SK-N-SH treated with all-trans-retinoic acid at 6 μM for 48 hours (cell line): ENCODE results near the gene CCR5AS.

ENCODE experiments used
- ATAC-seq: fragments of 200-7000 bp; cut with Tn5 transposase; 3 replicates; pipeline ENCODE4 v1.9.1; 2020; ENCODE audit warnings: mild to moderate bottlenecking, moderate library complexity
- ARNTL ChIP-seq: fragments of 450-650 bp; formaldehyde crosslinking; IDR thresholded peaks from 2 replicates; pipeline ENCODE4 v1.5.0; 2020; ENCODE audit warnings: low read depth, mild to moderate bottlenecking, moderate library complexity, borderline replicate concordance
- BACH2 ChIP-seq: fragments of 250-450 bp; sonication (Bioruptor Pico); IDR thresholded peaks from 2 replicates; pipeline ENCODE4 v1.9.0; 2021; ENCODE audit warnings: mild to moderate bottlenecking, borderline replicate concordance
- CREB5 ChIP-seq: fragments of 250-450 bp; sonication (Bioruptor Pico); IDR thresholded peaks from 2 replicates; pipeline ENCODE4 v1.5.1; 2020; ENCODE audit warnings: low read depth, mild to moderate bottlenecking, moderate library complexity
- CSDC2 ChIP-seq: fragments of 250-450 bp; sonication (Bioruptor Pico); IDR thresholded peaks from 2 replicates; pipeline ENCODE4 v1.5.0; 2020; ENCODE audit warnings: mild to moderate bottlenecking, moderate library complexity
- ESRRG ChIP-seq: fragments of 250-450 bp; sonication (Bioruptor Pico); IDR thresholded peaks from 2 replicates; pipeline ENCODE4 v1.6.1; 2021; ENCODE audit warnings: mild to moderate bottlenecking
- GLIS3 ChIP-seq: fragments of 250-450 bp; sonication (Bioruptor Pico); IDR thresholded peaks from 2 replicates; pipeline ENCODE4 v1.5.0; 2020; ENCODE audit warnings: mild to moderate bottlenecking, moderate library complexity
- ISL1 ChIP-seq: fragments of 250-450 bp; sonication (Bioruptor Pico); IDR thresholded peaks from 2 replicates; pipeline ENCODE4 v2.1.2; 2022; ENCODE audit warnings: mild to moderate bottlenecking, moderate library complexity
- PPARA ChIP-seq: fragments of 250-450 bp; sonication (Bioruptor Pico); IDR thresholded peaks from 2 replicates; pipeline ENCODE4 v1.5.0; 2020; ENCODE audit warnings: mild to moderate bottlenecking, borderline replicate concordance
- RARB ChIP-seq: fragments of 250-450 bp; sonication (Bioruptor Pico); IDR thresholded peaks from 2 replicates; pipeline ENCODE4 v1.8.0; 2021; ENCODE audit warnings: mild to moderate bottlenecking, moderate library complexity
- SNAI2 ChIP-seq: fragments of 250-450 bp; sonication (Bioruptor Pico); IDR thresholded peaks from 2 replicates; pipeline ENCODE4 v1.5.0; 2020; ENCODE audit warnings: mild to moderate bottlenecking, moderate library complexity
- TCF4 ChIP-seq: fragments of 250-450 bp; sonication (Bioruptor Pico); IDR thresholded peaks from 2 replicates; pipeline ENCODE4 v1.8.0; 2021; ENCODE audit warnings: mild to moderate bottlenecking, moderate library complexity, borderline replicate concordance
- TOX ChIP-seq: fragments of 250-450 bp; sonication (Bioruptor Pico); IDR thresholded peaks from 2 replicates; pipeline ENCODE4 v1.8.0; 2021; ENCODE audit warnings: mild to moderate bottlenecking, moderate library complexity, borderline replicate concordance
- ZC3H10 ChIP-seq: fragments of 250-450 bp; sonication (Bioruptor Pico); IDR thresholded peaks from 2 replicates; pipeline ENCODE4 v1.5.1; 2021; ENCODE audit warnings: mild to moderate bottlenecking, moderate library complexity
- ZFP3 ChIP-seq: fragments of 250-450 bp; sonication (Bioruptor Pico); IDR thresholded peaks from 2 replicates; pipeline ENCODE4 v1.5.0; 2020; ENCODE audit warnings: mild to moderate bottlenecking, moderate library complexity
- ZFP30 ChIP-seq: fragments of 450-650 bp; formaldehyde crosslinking; IDR thresholded peaks from 2 replicates; pipeline ENCODE4 v1.5.0; 2022; ENCODE audit warnings: mild to moderate bottlenecking, moderate library complexity
- ZNF565 ChIP-seq: fragments of 450-650 bp; formaldehyde crosslinking; conservative IDR thresholded peaks from 2 replicates; pipeline ENCODE4 v1.5.0; 2020; ENCODE audit warnings: low read depth, mild to moderate bottlenecking, moderate library complexity
- ZNF70 ChIP-seq: fragments of 450-650 bp; formaldehyde crosslinking; IDR thresholded peaks from 2 replicates; pipeline ENCODE4 v1.5.0; 2020; ENCODE audit warnings: mild to moderate bottlenecking, moderate library complexity
- ZNF8 ChIP-seq: fragments of 450-650 bp; formaldehyde crosslinking; IDR thresholded peaks from 2 replicates; pipeline ENCODE4 v1.5.0; 2020; ENCODE audit warnings: mild to moderate bottlenecking, moderate library complexity
- TF ChIP-seq, protein P1 (sequence below): fragments of 250-450 bp; sonication (Bioruptor Pico); IDR thresholded peaks from 2 replicates; pipeline ENCODE4 v1.5.1; 2021; ENCODE audit warnings: mild to moderate bottlenecking, moderate library complexity
- TF ChIP-seq, protein P2 (sequence below): fragments of 250-450 bp; sonication (Bioruptor Pico); IDR thresholded peaks from 2 replicates; pipeline ENCODE4 v1.5.0; 2020; ENCODE audit warnings: mild to moderate bottlenecking, moderate library complexity
- TF ChIP-seq, protein P3 (sequence below): fragments of 250-450 bp; sonication (Bioruptor Pico); IDR thresholded peaks from 2 replicates; pipeline ENCODE4 v1.8.0; 2020; ENCODE audit warnings: mild to moderate bottlenecking, moderate library complexity, borderline replicate concordance
- TF ChIP-seq, protein P4 (sequence below): fragments of 250-450 bp; sonication (Bioruptor Pico); IDR thresholded peaks from 2 replicates; pipeline ENCODE4 v1.8.0; 2021; ENCODE audit warnings: low read depth, mild to moderate bottlenecking, moderate library complexity, borderline replicate concordance

CCR5AS gene

DNA sequence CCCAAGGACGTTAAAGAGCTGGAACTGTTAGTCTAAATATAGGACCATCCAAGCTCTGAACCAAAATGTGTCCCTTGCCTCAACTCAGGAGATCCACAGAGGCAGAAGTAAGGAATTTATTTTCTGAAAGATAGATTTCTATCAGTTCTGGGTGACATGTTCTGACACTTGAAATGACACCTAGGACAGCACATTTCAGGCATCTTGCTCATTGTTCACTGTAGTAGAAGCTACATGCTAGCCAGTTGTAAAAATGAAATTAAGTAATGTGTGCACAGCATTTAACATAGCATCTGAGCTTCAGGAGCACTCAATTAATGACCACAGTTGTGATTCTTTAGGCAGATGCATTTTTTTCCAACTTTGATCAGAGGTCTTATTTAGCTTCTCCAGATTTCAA is 52.4 kb downstream of the CCR5AS start:
- ATAC-seq, result no peak

DNA sequence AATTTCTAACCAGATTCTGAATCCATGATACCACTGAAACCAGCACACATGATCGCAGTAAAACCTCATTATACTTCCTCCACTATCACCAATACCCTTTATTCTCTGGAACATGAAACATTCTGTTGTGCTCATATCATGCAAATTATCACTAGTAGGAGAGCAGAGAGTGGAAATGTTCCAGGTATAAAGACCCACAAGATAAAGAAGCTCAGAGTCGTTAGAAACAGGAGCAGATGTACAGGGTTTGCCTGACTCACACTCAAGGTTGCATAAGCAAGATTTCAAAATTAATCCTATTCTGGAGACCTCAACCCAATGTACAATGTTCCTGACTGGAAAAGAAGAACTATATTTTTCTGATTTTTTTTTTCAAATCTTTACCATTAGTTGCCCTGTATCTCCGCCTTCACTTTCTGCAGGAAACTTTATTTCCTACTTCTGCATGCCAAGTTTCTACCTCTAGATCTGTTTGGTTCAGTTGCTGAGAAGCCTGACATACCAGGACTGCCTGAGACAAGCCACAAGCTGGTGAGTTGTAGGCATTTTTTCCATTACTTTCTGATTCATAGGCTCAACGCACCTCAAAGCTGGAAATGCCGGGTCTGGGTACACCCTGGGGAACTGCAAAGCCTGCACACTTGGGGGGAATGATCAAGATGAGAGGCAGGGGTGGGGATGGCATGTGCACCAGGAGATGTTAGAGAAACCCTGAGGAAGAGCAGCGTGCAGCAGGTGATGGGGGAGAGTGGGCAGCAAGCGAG is 53.0 kb downstream of the CCR5AS start, which contains the start of gene CCR2:
CCR2 (plus strand) TSS at position 465 of the 764 bp plus-strand sequence. CDS start 3,417 bp downstream, outside the sequence.
- TF ChIP-seq, protein P1, sequence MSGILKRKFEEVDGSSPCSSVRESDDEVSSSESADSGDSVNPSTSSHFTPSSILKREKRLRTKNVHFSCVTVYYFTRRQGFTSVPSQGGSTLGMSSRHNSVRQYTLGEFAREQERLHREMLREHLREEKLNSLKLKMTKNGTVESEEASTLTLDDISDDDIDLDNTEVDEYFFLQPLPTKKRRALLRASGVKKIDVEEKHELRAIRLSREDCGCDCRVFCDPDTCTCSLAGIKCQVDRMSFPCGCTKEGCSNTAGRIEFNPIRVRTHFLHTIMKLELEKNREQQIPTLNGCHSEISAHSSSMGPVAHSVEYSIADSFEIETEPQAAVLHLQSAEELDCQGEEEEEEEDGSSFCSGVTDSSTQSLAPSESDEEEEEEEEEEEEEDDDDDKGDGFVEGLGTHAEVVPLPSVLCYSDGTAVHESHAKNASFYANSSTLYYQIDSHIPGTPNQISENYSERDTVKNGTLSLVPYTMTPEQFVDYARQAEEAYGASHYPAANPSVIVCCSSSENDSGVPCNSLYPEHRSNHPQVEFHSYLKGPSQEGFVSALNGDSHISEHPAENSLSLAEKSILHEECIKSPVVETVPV, result no peak
- TF ChIP-seq ZNF70 (CRISPR knock-in tag) (no peak), ZFP30 (CRISPR knock-in tag) (no peak), GLIS3 (CRISPR knock-in tag) (no peak), RARB (CRISPR knock-in tag) (no peak), ARNTL (no peak), ISL1 (no peak), BACH2 (no peak), ZFP3 (no peak), CREB5 (CRISPR knock-in tag) (no peak), ESRRG (CRISPR knock-in tag) (no peak), TOX (CRISPR knock-in tag) (no peak), ZC3H10 (CRISPR knock-in tag) (no peak)
- TF ChIP-seq, protein P2, sequence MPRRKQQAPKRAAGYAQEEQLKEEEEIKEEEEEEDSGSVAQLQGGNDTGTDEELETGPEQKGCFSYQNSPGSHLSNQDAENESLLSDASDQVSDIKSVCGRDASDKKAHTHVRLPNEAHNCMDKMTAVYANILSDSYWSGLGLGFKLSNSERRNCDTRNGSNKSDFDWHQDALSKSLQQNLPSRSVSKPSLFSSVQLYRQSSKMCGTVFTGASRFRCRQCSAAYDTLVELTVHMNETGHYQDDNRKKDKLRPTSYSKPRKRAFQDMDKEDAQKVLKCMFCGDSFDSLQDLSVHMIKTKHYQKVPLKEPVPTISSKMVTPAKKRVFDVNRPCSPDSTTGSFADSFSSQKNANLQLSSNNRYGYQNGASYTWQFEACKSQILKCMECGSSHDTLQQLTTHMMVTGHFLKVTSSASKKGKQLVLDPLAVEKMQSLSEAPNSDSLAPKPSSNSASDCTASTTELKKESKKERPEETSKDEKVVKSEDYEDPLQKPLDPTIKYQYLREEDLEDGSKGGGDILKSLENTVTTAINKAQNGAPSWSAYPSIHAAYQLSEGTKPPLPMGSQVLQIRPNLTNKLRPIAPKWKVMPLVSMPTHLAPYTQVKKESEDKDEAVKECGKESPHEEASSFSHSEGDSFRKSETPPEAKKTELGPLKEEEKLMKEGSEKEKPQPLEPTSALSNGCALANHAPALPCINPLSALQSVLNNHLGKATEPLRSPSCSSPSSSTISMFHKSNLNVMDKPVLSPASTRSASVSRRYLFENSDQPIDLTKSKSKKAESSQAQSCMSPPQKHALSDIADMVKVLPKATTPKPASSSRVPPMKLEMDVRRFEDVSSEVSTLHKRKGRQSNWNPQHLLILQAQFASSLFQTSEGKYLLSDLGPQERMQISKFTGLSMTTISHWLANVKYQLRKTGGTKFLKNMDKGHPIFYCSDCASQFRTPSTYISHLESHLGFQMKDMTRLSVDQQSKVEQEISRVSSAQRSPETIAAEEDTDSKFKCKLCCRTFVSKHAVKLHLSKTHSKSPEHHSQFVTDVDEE, result no peak
- TF ChIP-seq, protein P3, sequence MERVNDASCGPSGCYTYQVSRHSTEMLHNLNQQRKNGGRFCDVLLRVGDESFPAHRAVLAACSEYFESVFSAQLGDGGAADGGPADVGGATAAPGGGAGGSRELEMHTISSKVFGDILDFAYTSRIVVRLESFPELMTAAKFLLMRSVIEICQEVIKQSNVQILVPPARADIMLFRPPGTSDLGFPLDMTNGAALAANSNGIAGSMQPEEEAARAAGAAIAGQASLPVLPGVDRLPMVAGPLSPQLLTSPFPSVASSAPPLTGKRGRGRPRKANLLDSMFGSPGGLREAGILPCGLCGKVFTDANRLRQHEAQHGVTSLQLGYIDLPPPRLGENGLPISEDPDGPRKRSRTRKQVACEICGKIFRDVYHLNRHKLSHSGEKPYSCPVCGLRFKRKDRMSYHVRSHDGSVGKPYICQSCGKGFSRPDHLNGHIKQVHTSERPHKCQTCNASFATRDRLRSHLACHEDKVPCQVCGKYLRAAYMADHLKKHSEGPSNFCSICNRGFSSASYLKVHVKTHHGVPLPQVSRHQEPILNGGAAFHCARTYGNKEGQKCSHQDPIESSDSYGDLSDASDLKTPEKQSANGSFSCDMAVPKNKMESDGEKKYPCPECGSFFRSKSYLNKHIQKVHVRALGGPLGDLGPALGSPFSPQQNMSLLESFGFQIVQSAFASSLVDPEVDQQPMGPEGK, result no peak
- no peak for ATAC-seq

More for the DNA sequence above, 52.4 kb downstream of the CCR5AS start:
- TF ChIP-seq, protein P3, result no peak
- TF ChIP-seq TCF4 (CRISPR knock-in tag), result no peak
- TF ChIP-seq GLIS3 (CRISPR knock-in tag), result no peak
- no peak for TF ChIP-seq SNAI2
- TF ChIP-seq CSDC2 (CRISPR knock-in tag), result no peak
- TF ChIP-seq ESRRG (CRISPR knock-in tag), result no peak
- no peak for TF ChIP-seq RARB (CRISPR knock-in tag)
- no peak for TF ChIP-seq ZNF565 (CRISPR knock-in tag)
- no peak for TF ChIP-seq ISL1
- TF ChIP-seq, protein P1, result no peak
- TF ChIP-seq ZFP3, result no peak
- TF ChIP-seq, protein P4, sequence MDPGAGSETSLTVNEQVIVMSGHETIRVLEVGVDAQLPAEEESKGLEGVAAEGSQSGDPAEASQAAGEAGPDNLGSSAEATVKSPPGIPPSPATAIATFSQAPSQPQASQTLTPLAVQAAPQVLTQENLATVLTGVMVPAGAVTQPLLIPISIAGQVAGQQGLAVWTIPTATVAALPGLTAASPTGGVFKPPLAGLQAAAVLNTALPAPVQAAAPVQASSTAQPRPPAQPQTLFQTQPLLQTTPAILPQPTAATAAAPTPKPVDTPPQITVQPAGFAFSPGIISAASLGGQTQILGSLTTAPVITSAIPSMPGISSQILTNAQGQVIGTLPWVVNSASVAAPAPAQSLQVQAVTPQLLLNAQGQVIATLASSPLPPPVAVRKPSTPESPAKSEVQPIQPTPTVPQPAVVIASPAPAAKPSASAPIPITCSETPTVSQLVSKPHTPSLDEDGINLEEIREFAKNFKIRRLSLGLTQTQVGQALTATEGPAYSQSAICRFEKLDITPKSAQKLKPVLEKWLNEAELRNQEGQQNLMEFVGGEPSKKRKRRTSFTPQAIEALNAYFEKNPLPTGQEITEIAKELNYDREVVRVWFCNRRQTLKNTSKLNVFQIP (CRISPR knock-in tag), result no peak
- no peak for TF ChIP-seq ZNF8 (CRISPR knock-in tag)
- TF ChIP-seq PPARA (CRISPR knock-in tag), result no peak
- TF ChIP-seq ZC3H10 (CRISPR knock-in tag), result no peak
- TF ChIP-seq ZNF70 (CRISPR knock-in tag), result no peak
